NT2/D1 (cell line): ENCODE measurements around the gene RAP2A.

Experiments used
- DNase-seq: peaks from one replicate; pipeline ENCODE4 v3.0.0-alpha.2; 2011; ENCODE audit warnings: low read depth, low spot score
- H3K27me3 ChIP-seq: 2 replicates; pipeline ENCODE4 v1.6.0; 2011; ENCODE audit warnings: mild to moderate bottlenecking; ENCODE audit not compliant: insufficient read length, insufficient read depth
- H3K36me3 ChIP-seq: 2 replicates; pipeline ENCODE4 v1.6.1; 2011; ENCODE audit warnings: mild to moderate bottlenecking, low read length, mixed read lengths; ENCODE audit not compliant: insufficient read depth, insufficient read length
- H3K4me1 ChIP-seq: 2 replicates; pipeline ENCODE4 v1.5.1; 2011; ENCODE audit not compliant: insufficient read depth, insufficient read length
- H3K4me3 ChIP-seq: 2 replicates; pipeline ENCODE4 v1.5.1; 2011; ENCODE audit warnings: low read depth; ENCODE audit not compliant: insufficient read length
- H3K9ac ChIP-seq: 2 replicates; pipeline ENCODE4 v1.6.0; 2011; ENCODE audit warnings: low read depth; ENCODE audit not compliant: insufficient read length
- H3K9me3 ChIP-seq: 2 replicates; pipeline ENCODE4 v1.5.1; 2011; ENCODE audit warnings: mild to moderate bottlenecking, low read length; ENCODE audit not compliant: insufficient read depth
- SUZ12 ChIP-seq: IDR thresholded peaks from 2 replicates; pipeline ENCODE4 v1.6.1; 2011; ENCODE audit not compliant: insufficient read length, insufficient read depth; ENCODE audit errors: extremely low read depth
- YY1 ChIP-seq: IDR thresholded peaks from 2 replicates; pipeline ENCODE4 v1.6.1; 2011; ENCODE audit not compliant: insufficient read length, insufficient read depth
- ZNF274 ChIP-seq: IDR thresholded peaks from 2 replicates; pipeline ENCODE4 v1.6.1; 2011; ENCODE audit warnings: mild to moderate bottlenecking, low read depth, low read length

The RAP2A gene

GRCh38 chr13:97436845-97437244, 2.9 kb downstream of the RAP2A start:
- Histone ChIP-seq H3K27me3 (no peaks in the 10 kb centered on the region), H3K36me3 (peaks cover 11% of the 10 kb centered on the region), H3K9me3 (0 out of 2 replicates have a peak, but pooled peaks cover 9% of the 10 kb centered on the region), H3K4me1 (peaks cover 2% of the 10 kb centered on the region), H3K4me3 (no peak overlapping the region), H3K9ac (no peak overlapping the region)
- no peak for DNase-seq
- TF ChIP-seq YY1 (no peak), SUZ12 (no peak), ZNF274 (no peak)

- no peak for DNase-seq
- Histone ChIP-seq H3K4me3 (no peak overlapping the region), H3K36me3 (peaks cover 11% of the 10 kb centered on the region), H3K4me1 (peaks cover 2% of the 10 kb centered on the region), H3K9me3 (0 out of 2 replicates have a peak, but pooled peaks cover under 1% of the 10 kb centered on the region), H3K27me3 (no peaks in the 10 kb centered on the region), H3K9ac (no peak overlapping the region)
- TF ChIP-seq ZNF274, result no peak
- no peak for TF ChIP-seq YY1
- TF ChIP-seq SUZ12, result no peak
These were observed 3.8 kb downstream of the RAP2A start for GRCh38 chr13:97437729-97438128.

- DNase-seq, result no peak
- no peaks in the 10 kb centered on the region for H3K4me1 ChIP-seq
- no peak overlapping the region for H3K9ac ChIP-seq
- H3K9me3 ChIP-seq, result no peaks in the 10 kb centered on the region
- no peak overlapping the region for H3K4me3 ChIP-seq
- TF ChIP-seq YY1 (no peak), ZNF274 (no peak), SUZ12 (no peak)
- H3K27me3 ChIP-seq, result no peaks in the 10 kb centered on the region
- peaks cover 14% of the 10 kb centered on the region for H3K36me3 ChIP-seq
These were observed 5.1 kb downstream of the RAP2A start for GRCh38 chr13:97438856-97439595.

GRCh38 chr13:97440598-97441170, 6.7 kb downstream of the RAP2A start:
- DNase-seq, result no peak
- TF ChIP-seq ZNF274 (no peak), SUZ12 (no peak), YY1 (no peak)
- Histone ChIP-seq H3K4me1 (no peaks in the 10 kb centered on the region), H3K4me3 (no peak overlapping the region), H3K9me3 (no peaks in the 10 kb centered on the region), H3K9ac (no peak overlapping the region), H3K36me3 (peaks cover 14% of the 10 kb centered on the region), H3K27me3 (no peaks in the 10 kb centered on the region)

- no peak for DNase-seq
- TF ChIP-seq YY1 (no peak), ZNF274 (no peak), SUZ12 (no peak)
- Histone ChIP-seq H3K9ac (no peak overlapping the region), H3K36me3 (peaks cover 14% of the 10 kb centered on the region), H3K27me3 (no peaks in the 10 kb centered on the region), H3K4me1 (no peaks in the 10 kb centered on the region), H3K4me3 (no peak overlapping the region), H3K9me3 (no peaks in the 10 kb centered on the region)
These were observed 7.4 kb downstream of the RAP2A start for GRCh38 chr13:97441368-97441767.

- H3K9me3 ChIP-seq, result no peaks in the 10 kb centered on the region
- no peaks in the 10 kb centered on the region for H3K27me3 ChIP-seq
- H3K4me1 ChIP-seq, result no peaks in the 10 kb centered on the region
- no peak overlapping the region for H3K4me3 ChIP-seq
- H3K36me3 ChIP-seq, result peaks cover 3% of the 10 kb centered on the region
- TF ChIP-seq YY1, result no peak
- no peak for TF ChIP-seq ZNF274
- TF ChIP-seq SUZ12, result no peak
- DNase-seq, result no peak
- H3K9ac ChIP-seq, result no peak overlapping the region
These were observed 11.7 kb downstream of the RAP2A start for GRCh38 chr13:97445522-97446187.

- no peaks in the 10 kb centered on the region for H3K27me3 ChIP-seq
- TF ChIP-seq ZNF274, result no peak
- TF ChIP-seq YY1, result no peak
- TF ChIP-seq SUZ12, result no peak
- no peak overlapping the region for H3K9ac ChIP-seq
- no peak for DNase-seq
- no peaks in the 10 kb centered on the region for H3K4me1 ChIP-seq
- no peak overlapping the region for H3K4me3 ChIP-seq
- H3K36me3 ChIP-seq, result peaks cover 3% of the 10 kb centered on the region
- H3K9me3 ChIP-seq, result no peaks in the 10 kb centered on the region
These were observed 12.5 kb downstream of the RAP2A start for GRCh38 chr13:97446448-97446847.
